ENCODE measurements around the gene JAK2.

The JAK2 gene

GRCh38 chr9:4970970-4971641, 14.0 kb upstream of the JAK2 start:
- Histone ChIP-seq H2BK5ac (ENCODE audit: low read length) (no peak overlapping the region), H4K8ac (ENCODE audit: low read depth, low read length) (no peak overlapping the region), H3K79me2 (ENCODE audit: control insufficient read depth, insufficient read depth, low read length) (no peaks in the 10 kb centered on the region), H3K27ac (ENCODE audit: low read depth, low read length) (no peak overlapping the region), H3K56ac (ENCODE audit: low read length) (no peak overlapping the region), H4K5ac (ENCODE audit: low read length) (no peak overlapping the region), H3K4me1 (ENCODE audit: control insufficient read depth, low read depth, low read length) (no peaks in the 10 kb centered on the region), H2AK5ac (ENCODE audit: low read length) (no peak overlapping the region), H3K4me2 (ENCODE audit: low read length) (no peak overlapping the region), H3K9ac (ENCODE audit: low read length) (no peak overlapping the region), H2BK120ac (ENCODE audit: low read depth, low read length) (no peak overlapping the region), H3K27me3 (ENCODE audit: insufficient read depth, low read length, poor library complexity) (no peaks in the 10 kb centered on the region), H3K4ac (ENCODE audit: low read depth, low read length) (no peak overlapping the region), H3K79me1 (ENCODE audit: low read length) (no peaks in the 10 kb centered on the region), H3K18ac (ENCODE audit: low read length) (no peak overlapping the region), H3K4me3 (ENCODE audit: low read length) (no peak overlapping the region), H3K23ac (ENCODE audit: low read length) (no peak overlapping the region), H2BK15ac (replicated peaks; ENCODE audit: low read depth) (no peak overlapping the region), H3K36me3 (ENCODE audit: control insufficient read depth, insufficient read depth, low read length) (no peaks in the 10 kb centered on the region)
- no peak for DNase-seq
- no CpG with 5 or more reads among the region's 8 CpGs for WGBS (ENCODE audit: extremely low coverage, insufficient coverage, low lambda C conversion rate)

- H3K9ac ChIP-seq (ENCODE audit: low read length) = no peak overlapping the region
- H3K4me3 ChIP-seq (ENCODE audit: low read length) = no peak overlapping the region
- no peak overlapping the region for H4K5ac ChIP-seq (ENCODE audit: low read length)
- peak; percentile 60 for DNase-seq
- H2AK5ac ChIP-seq (ENCODE audit: low read length) = no peak overlapping the region
- H3K79me1 ChIP-seq (ENCODE audit: low read length) = no peaks in the 10 kb centered on the region
- WGBS (ENCODE audit: extremely low coverage, insufficient coverage, low lambda C conversion rate) = no CpG with 5 or more reads among the region's 1 CpG
- H3K27me3 ChIP-seq (ENCODE audit: insufficient read depth, low read length, poor library complexity) = no peaks in the 10 kb centered on the region
- no peak overlapping the region for H4K8ac ChIP-seq (ENCODE audit: low read depth, low read length)
- H3K79me2 ChIP-seq (ENCODE audit: control insufficient read depth, insufficient read depth, low read length) = no peaks in the 10 kb centered on the region
- H3K4ac ChIP-seq (ENCODE audit: low read depth, low read length) = no peak overlapping the region
- H2BK5ac ChIP-seq (ENCODE audit: low read length) = no peak overlapping the region
- no peak overlapping the region for H3K4me2 ChIP-seq (ENCODE audit: low read length)
- H3K18ac ChIP-seq (ENCODE audit: low read length) = no peak overlapping the region
- no peaks in the 10 kb centered on the region for H3K36me3 ChIP-seq (ENCODE audit: control insufficient read depth, insufficient read depth, low read length)
- no peak overlapping the region for H2BK120ac ChIP-seq (ENCODE audit: low read depth, low read length)
- no peaks in the 10 kb centered on the region for H3K4me1 ChIP-seq (ENCODE audit: control insufficient read depth, low read depth, low read length)
- H2BK15ac ChIP-seq (replicated peaks; ENCODE audit: low read depth) = no peak overlapping the region
- H3K23ac ChIP-seq (ENCODE audit: low read length) = no peak overlapping the region
- H3K27ac ChIP-seq (ENCODE audit: low read depth, low read length) = no peak overlapping the region
- H3K56ac ChIP-seq (ENCODE audit: low read length) = no peak overlapping the region
Measured at GRCh38 chr9:4973246-4973645, 11.8 kb upstream of the JAK2 start.

GRCh38 chr9:4973902-4974301, 11.2 kb upstream of the JAK2 start:
- no peak for DNase-seq
- Histone ChIP-seq H3K36me3 (ENCODE audit: control insufficient read depth, insufficient read depth, low read length) (no peaks in the 10 kb centered on the region), H2AK5ac (ENCODE audit: low read length) (no peak overlapping the region), H3K4me3 (ENCODE audit: low read length) (no peak overlapping the region), H3K56ac (ENCODE audit: low read length) (no peak overlapping the region), H3K4ac (ENCODE audit: low read depth, low read length) (no peak overlapping the region), H2BK120ac (ENCODE audit: low read depth, low read length) (no peak overlapping the region), H3K18ac (ENCODE audit: low read length) (no peak overlapping the region), H3K4me1 (ENCODE audit: control insufficient read depth, low read depth, low read length) (no peaks in the 10 kb centered on the region), H3K79me1 (ENCODE audit: low read length) (no peaks in the 10 kb centered on the region), H4K8ac (ENCODE audit: low read depth, low read length) (no peak overlapping the region), H3K79me2 (ENCODE audit: control insufficient read depth, insufficient read depth, low read length) (no peaks in the 10 kb centered on the region), H4K5ac (ENCODE audit: low read length) (no peak overlapping the region), H3K23ac (ENCODE audit: low read length) (no peak overlapping the region), H2BK15ac (replicated peaks; ENCODE audit: low read depth) (no peak overlapping the region), H3K27ac (ENCODE audit: low read depth, low read length) (no peak overlapping the region), H3K9ac (ENCODE audit: low read length) (no peak overlapping the region), H3K4me2 (ENCODE audit: low read length) (no peak overlapping the region), H2BK5ac (ENCODE audit: low read length) (no peak overlapping the region), H3K27me3 (ENCODE audit: insufficient read depth, low read length, poor library complexity) (no peaks in the 10 kb centered on the region)
- no CpG with 5 or more reads among the region's 1 CpG for WGBS (ENCODE audit: extremely low coverage, insufficient coverage, low lambda C conversion rate)

GRCh38 chr9:4979239-4979638, 5.8 kb upstream of the JAK2 start:
- no peak overlapping the region for H3K9ac ChIP-seq (ENCODE audit: low read length)
- H3K79me1 ChIP-seq (ENCODE audit: low read length) = no peaks in the 10 kb centered on the region
- no peak for DNase-seq
- H3K56ac ChIP-seq (ENCODE audit: low read length) = no peak overlapping the region
- no peaks in the 10 kb centered on the region for H3K79me2 ChIP-seq (ENCODE audit: control insufficient read depth, insufficient read depth, low read length)
- H3K4ac ChIP-seq (ENCODE audit: low read depth, low read length) = no peak overlapping the region
- H3K4me2 ChIP-seq (ENCODE audit: low read length) = no peak overlapping the region
- H3K23ac ChIP-seq (ENCODE audit: low read length) = no peak overlapping the region
- H2BK15ac ChIP-seq (replicated peaks; ENCODE audit: low read depth) = no peak overlapping the region
- no peak overlapping the region for H3K18ac ChIP-seq (ENCODE audit: low read length)
- no peak overlapping the region for H3K27ac ChIP-seq (ENCODE audit: low read depth, low read length)
- H3K36me3 ChIP-seq (ENCODE audit: control insufficient read depth, insufficient read depth, low read length) = no peaks in the 10 kb centered on the region
- no CpG with 5 or more reads among the region's 2 CpGs for WGBS (ENCODE audit: extremely low coverage, insufficient coverage, low lambda C conversion rate)
- no peak overlapping the region for H4K8ac ChIP-seq (ENCODE audit: low read depth, low read length)
- no peak overlapping the region for H2BK5ac ChIP-seq (ENCODE audit: low read length)
- no peak overlapping the region for H4K5ac ChIP-seq (ENCODE audit: low read length)
- H3K4me3 ChIP-seq (ENCODE audit: low read length) = no peak overlapping the region
- H2BK120ac ChIP-seq (ENCODE audit: low read depth, low read length) = no peak overlapping the region
- H3K4me1 ChIP-seq (ENCODE audit: control insufficient read depth, low read depth, low read length) = no peaks in the 10 kb centered on the region
- no peak overlapping the region for H2AK5ac ChIP-seq (ENCODE audit: low read length)
- H3K27me3 ChIP-seq (ENCODE audit: insufficient read depth, low read length, poor library complexity) = no peaks in the 10 kb centered on the region

GRCh38 chr9:4980086-4980727, 4.9 kb upstream of the JAK2 start:
- Histone ChIP-seq H3K4me2 (ENCODE audit: low read length) (no peak overlapping the region), H4K8ac (ENCODE audit: low read depth, low read length) (no peak overlapping the region), H3K4ac (ENCODE audit: low read depth, low read length) (no peak overlapping the region), H3K27me3 (ENCODE audit: insufficient read depth, low read length, poor library complexity) (no peaks in the 10 kb centered on the region), H3K18ac (ENCODE audit: low read length) (no peak overlapping the region), H3K4me3 (ENCODE audit: low read length) (no peak overlapping the region), H4K5ac (ENCODE audit: low read length) (no peak overlapping the region), H2AK5ac (ENCODE audit: low read length) (no peak overlapping the region), H2BK120ac (ENCODE audit: low read depth, low read length) (no peak overlapping the region), H3K23ac (ENCODE audit: low read length) (no peak overlapping the region), H3K9ac (ENCODE audit: low read length) (no peak overlapping the region), H2BK15ac (replicated peaks; ENCODE audit: low read depth) (no peak overlapping the region), H3K36me3 (ENCODE audit: control insufficient read depth, insufficient read depth, low read length) (no peaks in the 10 kb centered on the region), H3K27ac (ENCODE audit: low read depth, low read length) (no peak overlapping the region), H3K56ac (ENCODE audit: low read length) (no peak overlapping the region), H3K4me1 (ENCODE audit: control insufficient read depth, low read depth, low read length) (no peaks in the 10 kb centered on the region), H3K79me2 (ENCODE audit: control insufficient read depth, insufficient read depth, low read length) (no peaks in the 10 kb centered on the region), H2BK5ac (ENCODE audit: low read length) (no peak overlapping the region), H3K79me1 (ENCODE audit: low read length) (no peaks in the 10 kb centered on the region)
- DNase-seq = no peak
- 100% methylated on average over 1 of the region's 4 CpGs for WGBS (ENCODE audit: extremely low coverage, insufficient coverage, low lambda C conversion rate)

Data from mesendoderm (in vitro differentiated cells).